Mesodermal cell (in vitro differentiated cells): ENCODE measurements around the gene RAB15.
A peak's percentile ranks its signal among the peaks of the same experiment; 100 is the strongest.

Experiments
- H3K27ac ChIP-seq: 2 replicates; pipeline ENCODE4 v1.7.0; 2013; ENCODE audit warnings: mild to moderate bottlenecking, low read depth, low read length, moderate library complexity; ENCODE audit not compliant: severe bottlenecking
- H3K36me3 ChIP-seq: 2 replicates; pipeline ENCODE4 v1.7.1; 2013; ENCODE audit warnings: mild to moderate bottlenecking, low read length, moderate library complexity; ENCODE audit not compliant: control insufficient read depth, insufficient read depth
- H3K4me1 ChIP-seq: one replicate; pipeline ENCODE4 v1.7.1; 2013; ENCODE audit warnings: mild to moderate bottlenecking, low read length; ENCODE audit not compliant: insufficient read depth, control insufficient read depth, poor library complexity, severe bottlenecking
- H3K4me3 ChIP-seq: 2 replicates; pipeline ENCODE4 v1.7.0; 2013; ENCODE audit warnings: low read length, control low read depth, mild to moderate bottlenecking; ENCODE audit not compliant: insufficient read depth, poor library complexity, severe bottlenecking; ENCODE audit errors: extremely low read depth
- H3K9me3 ChIP-seq: 2 replicates; pipeline ENCODE4 v1.7.1; 2013; ENCODE audit warnings: mild to moderate bottlenecking, low read length, moderate library complexity; ENCODE audit not compliant: control insufficient read depth
- WGBS, 2 experiments: methylation state at CpG; one replicate each; pipeline ENCODE4 v1.1.5; 2013; ENCODE audit warnings: missing lambda C conversion rate in 2 of 2; ENCODE audit not compliant: insufficient coverage in 2 of 2; 5-methylcytosine and 5-hydroxymethylcytosine counted together

The RAB15 gene

DNA sequence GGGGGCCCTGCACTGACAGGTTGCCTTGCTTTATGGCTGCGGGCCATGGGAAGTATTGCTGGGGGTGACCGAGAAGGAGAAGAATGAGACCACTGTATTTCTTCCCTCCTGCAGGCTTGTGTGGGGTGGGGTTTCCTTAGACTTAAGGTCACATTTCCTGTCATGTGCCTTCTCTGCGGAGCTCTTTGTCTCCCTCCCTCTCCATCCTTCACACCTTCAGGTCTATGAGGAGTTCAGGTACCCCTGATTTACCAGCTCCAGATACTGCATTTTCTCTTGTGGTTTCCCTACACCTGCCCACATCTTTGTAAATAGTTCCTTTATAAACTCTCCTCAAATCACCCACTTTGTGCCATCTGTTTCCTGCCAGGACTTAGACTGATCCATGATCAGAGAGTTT lies 18.2 kb upstream of the RAB15 start:
- H3K4me3 ChIP-seq: no peak overlapping the region
- peaks cover 3% of the 10 kb centered on the region for H3K4me1 ChIP-seq
- no peak overlapping the region for H3K27ac ChIP-seq
- no peaks in the 10 kb centered on the region for H3K36me3 ChIP-seq
- H3K9me3 ChIP-seq: no peaks in the 10 kb centered on the region
- WGBS, 2 experiments: 95% methylated on average over 2 of the region's 3 CpGs; no CpG with 5 or more reads in 1 of the 2 experiments

DNA sequence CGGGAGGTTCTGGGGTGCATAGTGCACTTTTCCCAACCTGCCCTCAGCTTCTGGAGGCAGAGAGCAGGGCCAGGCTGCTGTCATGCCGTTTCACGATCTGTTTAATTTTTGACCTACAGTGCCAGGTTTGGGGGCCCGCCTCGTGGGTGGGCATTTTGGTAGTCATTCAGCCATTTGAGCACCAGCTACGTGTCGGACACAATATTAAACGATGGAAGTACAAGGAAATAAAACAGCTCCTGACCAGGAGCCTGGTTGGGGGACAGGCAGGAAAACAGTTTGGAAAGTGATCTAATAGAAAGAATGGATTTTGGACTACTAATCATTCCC lies 15.3 kb upstream of the RAB15 start:
- 3 to 11% methylated on average over 8 of the region's 8 CpGs for WGBS, 2 experiments
- no peaks in the 10 kb centered on the region for H3K9me3 ChIP-seq
- peak overlapping the region; percentile 67 for H3K4me3 ChIP-seq
- H3K36me3 ChIP-seq: no peaks in the 10 kb centered on the region
- H3K4me1 ChIP-seq: peaks cover 3% of the 10 kb centered on the region
- peak overlapping the region; percentile 12 for H3K27ac ChIP-seq

DNA sequence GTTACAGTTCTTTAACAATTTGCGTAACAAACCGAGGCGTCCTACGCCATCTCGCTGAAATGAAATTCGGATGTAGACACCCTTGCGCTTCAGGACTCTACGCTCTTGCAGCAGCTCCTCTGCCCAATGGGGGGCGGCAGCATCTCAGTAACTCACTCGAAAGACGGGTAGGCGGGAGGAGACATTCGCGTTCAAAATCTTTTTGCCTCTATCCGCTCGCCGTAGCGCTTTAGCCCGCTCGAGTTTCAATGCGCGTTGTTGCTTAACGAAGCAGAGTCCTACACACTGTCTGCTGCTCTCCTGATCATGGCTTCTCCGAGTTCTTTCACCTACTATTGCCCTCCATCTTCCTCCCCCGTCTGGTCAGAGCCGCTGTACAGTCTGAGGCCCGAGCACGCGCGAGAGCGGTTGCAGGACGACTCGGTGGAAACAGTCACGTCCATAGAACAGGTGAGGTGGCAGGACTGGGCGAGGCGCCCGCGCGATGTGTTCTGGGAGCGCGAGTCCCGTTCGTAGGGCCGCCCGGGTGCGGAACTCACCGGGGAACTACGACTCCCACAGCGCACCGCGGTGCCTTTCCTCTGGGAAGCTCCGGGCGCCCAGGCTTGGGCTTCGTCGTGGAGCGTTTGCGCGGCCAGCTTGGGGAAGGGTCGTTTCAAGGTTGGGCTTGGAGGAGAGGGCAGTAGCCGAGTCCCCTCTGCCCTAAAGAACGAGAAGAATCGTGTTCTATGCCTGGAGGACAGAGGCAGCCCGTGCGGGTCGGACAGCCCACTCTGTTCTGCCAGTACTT lies 14.7 kb upstream of the RAB15 start, which contains the start of gene FNTB:
FNTB (plus strand) TSS at position 248 of the 790 bp plus-strand sequence; CDS start at position 307, 59 bp downstream.
- Histone ChIP-seq H3K4me3 (peak within 1 kb of the TSS; percentile 67), H3K4me1 (peaks cover 3% of the 10 kb centered on the region), H3K9me3 (no peaks in the 10 kb centered on the region), H3K36me3 (no peaks in the 10 kb centered on the region), H3K27ac (peak within 1 kb of the TSS; percentile 80)
- WGBS, 2 experiments: 0 to 2% methylated on average over 51 to 58 of the region's 65 CpGs

DNA sequence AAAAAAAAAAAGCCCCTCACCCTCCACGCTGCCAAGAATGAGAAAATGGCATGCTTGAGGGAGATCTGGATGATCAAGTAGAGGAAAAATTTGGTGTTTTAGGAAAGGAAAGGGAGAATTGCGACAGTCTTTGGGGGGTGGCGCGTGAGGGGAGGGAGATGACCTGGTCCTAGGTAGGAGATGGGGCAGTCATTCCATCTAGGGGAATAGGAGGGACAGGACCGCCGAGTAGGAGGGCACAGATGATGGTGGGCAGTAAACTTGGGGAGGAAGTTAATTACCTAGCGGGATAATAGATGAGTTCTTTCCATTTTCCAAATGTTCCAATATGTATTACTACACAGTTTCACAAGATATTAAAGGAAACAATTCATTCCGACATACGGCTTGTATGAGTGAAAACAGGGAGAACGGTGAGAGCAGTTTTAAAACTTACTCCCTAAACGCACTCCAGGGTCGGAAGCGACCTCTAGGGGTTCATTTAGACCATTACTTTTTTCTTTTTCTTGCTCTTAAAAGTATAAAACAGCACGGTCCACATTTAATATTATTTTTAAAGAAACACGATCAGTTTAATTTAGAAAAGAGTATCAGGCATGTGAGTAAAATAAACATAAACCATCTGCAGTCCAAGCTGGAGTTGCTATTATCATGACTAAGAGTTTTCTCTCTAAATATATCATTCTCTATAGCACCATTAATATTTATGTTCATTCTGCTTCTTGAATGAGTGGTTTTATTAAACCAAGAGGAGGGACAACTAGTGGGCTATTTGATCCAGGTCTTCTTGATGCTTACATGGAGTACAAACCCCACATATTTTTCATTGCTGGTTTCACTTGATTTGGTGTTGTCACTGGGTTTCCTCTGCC lies 11.5 kb upstream of the RAB15 start:
- 12 to 22% methylated on average over 5 to 6 of the region's 15 CpGs for WGBS, 2 experiments
- Histone ChIP-seq H3K4me3 (no peak overlapping the region), H3K36me3 (no peaks in the 10 kb centered on the region)

DNA sequence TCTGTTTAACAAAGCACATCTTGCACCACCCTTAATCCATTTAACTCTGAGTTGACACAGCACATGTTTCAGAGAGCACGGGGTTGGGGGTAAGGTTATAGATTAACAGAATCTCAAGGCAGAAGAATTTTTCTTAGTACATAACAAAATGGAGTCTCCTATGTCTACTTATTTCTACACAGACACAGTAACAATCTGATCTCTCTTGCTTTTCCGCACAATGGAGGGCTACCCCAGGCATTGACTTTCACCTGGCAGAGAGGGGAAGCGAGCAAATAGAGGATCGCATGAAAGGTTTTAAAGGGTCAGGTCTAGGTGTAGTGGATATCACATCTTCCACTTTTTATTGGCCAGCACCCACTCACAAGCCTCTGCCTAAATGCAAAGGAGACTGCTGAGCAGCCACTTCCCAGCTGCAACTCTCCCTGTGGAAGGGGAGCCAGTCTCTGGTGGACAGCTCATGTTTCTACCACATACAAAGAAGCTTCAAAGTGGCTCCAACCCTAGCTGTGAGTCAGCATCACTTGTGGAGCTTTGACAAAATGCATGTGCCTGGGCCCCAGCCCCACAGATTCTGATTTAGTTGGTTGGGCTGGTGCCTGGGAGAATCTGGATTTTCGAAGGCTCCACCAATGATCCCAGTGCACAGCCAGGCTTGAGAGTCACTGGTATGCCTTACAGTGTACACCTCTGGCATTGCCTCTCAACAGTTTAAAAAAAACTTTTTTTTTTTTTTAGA lies 7.4 kb upstream of the RAB15 start:
- Histone ChIP-seq H3K27ac (peak overlapping the region; percentile 13), H3K4me1 (no peaks in the 10 kb centered on the region), H3K36me3 (no peaks in the 10 kb centered on the region), H3K4me3 (no peak overlapping the region), H3K9me3 (no peaks in the 10 kb centered on the region)
- WGBS, 2 experiments: 65 to 90% methylated on average over 1 to 2 of the region's 5 CpGs

More for the DNA sequence above, 11.5 kb upstream of the RAB15 start:
- Histone ChIP-seq H3K4me1 (peaks cover 3% of the 10 kb centered on the region), H3K9me3 (no peaks in the 10 kb centered on the region), H3K27ac (no peak overlapping the region)

DNA sequence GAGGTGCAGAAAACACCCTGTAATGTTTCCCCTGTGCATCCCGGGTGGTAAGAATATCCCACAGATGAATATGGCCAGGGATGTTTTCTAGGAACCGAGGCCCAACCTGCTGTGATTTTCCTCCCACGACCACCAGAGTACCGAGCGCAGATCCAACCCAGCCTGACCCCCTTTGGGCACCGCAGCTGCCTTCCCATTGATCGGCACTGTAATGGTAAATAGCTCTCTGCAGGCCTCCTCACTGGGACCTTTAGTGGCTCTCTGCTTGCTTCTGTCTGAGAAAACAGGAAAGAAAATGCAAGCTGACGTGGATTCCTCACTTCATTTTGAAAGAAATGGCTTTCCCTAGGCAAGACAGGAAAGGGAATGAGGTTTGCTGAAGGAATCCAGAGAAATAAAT lies 2.4 kb upstream of the RAB15 start:
- 46 to 57% methylated on average over 3 to 8 of the region's 8 CpGs for WGBS, 2 experiments

DNA sequence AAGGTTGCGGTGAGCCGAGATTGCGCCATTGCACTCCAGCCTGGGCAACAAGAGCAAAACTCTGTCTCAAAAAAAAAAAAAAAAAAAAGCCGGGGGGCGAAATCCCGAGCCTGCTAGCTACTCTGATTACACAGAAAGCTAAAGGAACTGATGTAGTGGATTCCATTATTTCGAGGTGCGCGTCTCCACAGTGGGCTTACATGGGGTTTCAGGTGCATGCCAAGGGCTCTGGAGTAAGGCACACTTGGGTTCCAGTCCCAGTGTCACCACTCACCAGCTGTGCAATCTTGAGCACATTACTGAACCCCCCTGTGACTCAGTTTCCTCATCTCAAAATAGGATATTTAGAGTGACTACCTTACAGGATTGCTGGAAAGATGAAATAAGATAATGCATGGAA lies 1.7 kb upstream of the RAB15 start:
- no peak overlapping the region for H3K4me3 ChIP-seq
- no peaks in the 10 kb centered on the region for H3K9me3 ChIP-seq
- H3K4me1 ChIP-seq: peaks cover 11% of the 10 kb centered on the region
- H3K27ac ChIP-seq: no peak overlapping the region
- no peaks in the 10 kb centered on the region for H3K36me3 ChIP-seq
- WGBS, 2 experiments: 94 to 100% methylated on average over 3 to 4 of the region's 9 CpGs

More for the DNA sequence above, 2.4 kb upstream of the RAB15 start:
- H3K27ac ChIP-seq: no peak overlapping the region
- H3K36me3 ChIP-seq: no peaks in the 10 kb centered on the region
- H3K4me3 ChIP-seq: no peak overlapping the region
- no peaks in the 10 kb centered on the region for H3K9me3 ChIP-seq
- H3K4me1 ChIP-seq: peaks cover 11% of the 10 kb centered on the region

DNA sequence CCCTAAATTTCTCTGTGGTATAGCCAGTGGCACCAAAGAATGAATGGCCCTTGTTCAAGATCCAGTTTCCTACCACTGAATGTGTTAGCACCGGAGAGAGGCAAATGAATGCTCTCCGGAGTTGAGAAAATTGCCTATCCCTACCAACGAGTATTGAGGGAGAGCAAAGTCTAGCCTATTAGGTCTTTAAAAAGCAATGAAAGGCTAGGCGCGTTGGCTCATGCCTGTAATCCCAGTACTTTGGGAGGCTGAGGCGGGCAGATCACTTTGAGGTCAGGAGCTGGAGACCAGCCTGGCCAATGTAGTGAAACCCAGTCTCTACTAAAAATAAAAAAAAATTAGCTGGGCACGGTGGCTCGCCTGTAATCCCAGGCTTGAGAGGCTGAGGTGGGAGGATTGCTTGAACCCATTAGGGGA lies 898 bp upstream of the RAB15 start:
- 79 to 84% methylated on average over 8 of the region's 8 CpGs for WGBS, 2 experiments
- no peak overlapping the region for H3K27ac ChIP-seq
- H3K36me3 ChIP-seq: no peaks in the 10 kb centered on the region
- peaks cover 18% of the 10 kb centered on the region for H3K4me1 ChIP-seq
- H3K9me3 ChIP-seq: no peaks in the 10 kb centered on the region
- H3K4me3 ChIP-seq: no peak overlapping the region

DNA sequence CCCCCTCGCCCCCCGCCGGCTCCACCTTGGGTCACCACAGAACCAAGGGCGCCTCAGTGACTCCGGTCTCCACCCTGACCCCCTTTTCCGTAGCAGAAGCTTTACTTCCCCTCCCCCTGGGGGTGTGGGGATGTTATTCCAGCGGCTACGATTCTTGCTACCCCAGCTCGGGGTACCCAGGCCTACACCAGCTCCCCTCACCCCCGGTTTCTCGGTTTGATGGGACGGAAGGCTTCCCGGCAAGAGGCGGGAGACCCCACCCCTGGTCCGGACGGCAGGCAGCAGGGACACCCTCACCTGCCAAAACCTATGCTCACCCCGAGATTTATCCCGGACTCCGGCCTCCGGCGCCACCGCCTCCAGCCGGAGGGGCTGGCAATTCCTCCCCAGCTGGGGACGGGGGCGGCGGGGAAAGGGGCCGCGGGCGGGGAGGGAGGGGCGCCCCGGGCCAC lies 619 bp downstream of the RAB15 start:
- Histone ChIP-seq H3K4me3 (peak overlapping the region; percentile 60), H3K9me3 (no peaks in the 10 kb centered on the region), H3K27ac (no peak overlapping the region), H3K36me3 (no peaks in the 10 kb centered on the region), H3K4me1 (peaks cover 18% of the 10 kb centered on the region)
- WGBS, 2 experiments: 0 to 1% methylated on average over 12 to 17 of the region's 31 CpGs

DNA sequence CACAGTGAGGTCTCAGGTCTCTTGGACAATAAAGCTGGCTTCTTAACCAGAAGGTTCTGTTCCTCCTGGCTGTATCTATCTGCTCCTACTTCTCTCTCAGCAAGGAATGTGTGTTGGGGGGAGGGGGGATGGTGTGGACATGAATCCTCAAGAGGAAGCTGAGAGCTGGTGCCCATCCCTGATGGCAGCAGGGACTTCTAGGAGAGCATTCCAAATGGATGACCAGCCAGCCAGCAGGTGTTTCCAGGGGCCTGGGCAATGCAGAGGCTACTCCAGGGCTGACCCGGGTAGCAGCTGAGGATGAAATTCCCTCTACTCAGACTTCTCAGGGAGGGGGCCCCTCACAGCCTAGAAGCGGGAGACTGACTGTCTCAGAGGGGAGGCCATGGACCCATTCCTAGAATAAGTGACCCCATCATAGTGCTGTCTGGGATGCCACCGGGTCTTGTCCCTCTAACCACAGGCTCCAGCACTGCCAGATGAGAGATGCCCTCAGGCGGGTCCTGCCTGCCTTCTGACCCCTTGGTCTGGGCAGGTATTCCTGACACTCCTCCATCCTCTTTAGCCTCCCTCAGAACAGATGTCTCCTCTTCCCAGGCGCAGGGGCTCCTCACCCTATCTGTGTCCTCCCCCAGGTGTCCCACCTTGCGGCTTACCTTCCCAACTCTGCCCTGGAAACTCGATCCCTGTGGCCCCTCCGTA lies 1.2 kb downstream of the RAB15 start:
- no peaks in the 10 kb centered on the region for H3K36me3 ChIP-seq
- H3K9me3 ChIP-seq: no peaks in the 10 kb centered on the region
- peaks cover 18% of the 10 kb centered on the region for H3K4me1 ChIP-seq
- H3K4me3 ChIP-seq: peak overlapping the region; percentile 60
- H3K27ac ChIP-seq: no peak overlapping the region
- 38 to 60% methylated on average over 6 to 7 of the region's 8 CpGs for WGBS, 2 experiments
